ENCODE data around the gene CSF1R.

GRCh38 chr5:150077060-150077459 lies 9.3 kb downstream of the CSF1R start:
- TF ChIP-seq CTCF (conservative IDR thresholded peaks at IDR 0.05 in 1 of 2, IDR thresholded peaks at IDR 0.05 in 1 of 2; ENCODE audit: extremely low read depth in 1 of 2, insufficient read depth in 1 of 2, low read depth in 1 of 2, low read length in 2 of 2), result no peak
- no peak for TF ChIP-seq EZH2 (IDR thresholded peaks at IDR 0.05; ENCODE audit: borderline replicate concordance, low read length)
